Stomach (tissue), 9 donors: ENCODE measurements around the gene LTBP4. TPM values are rescaled to one million over a fixed set of nuclear protein-coding genes. Genes with fewer than 3 reads are reported as not detected.

Experiments
- DNase-seq, 2 donors: peaks; one replicate each; pipeline versions ENCODE4 v3.0.0 to v3.0.0-alpha.2; 2013 to 2019
- H3K27ac ChIP-seq, 5 donors: fragments of 200-600 bp in 4 of 5; sonication (generic) in 4 of 5; one replicate each; pipeline ENCODE4 v1.5.1; 2013 to 2019; ENCODE audit warnings: mild to moderate bottlenecking in 1 of 5, moderate library complexity in 1 of 5
- H3K27me3 ChIP-seq, 3 donors: fragments of 200-600 bp; sonication (generic); one replicate each; pipeline ENCODE4 v1.5.1; 2017 to 2019; ENCODE audit warnings: mixed run types in 1 of 3
- H3K36me3 ChIP-seq, 4 donors: fragments of 200-600 bp; sonication (generic); 1 replicate in 3 of 4; 2 replicates in 1 of 4; pipeline ENCODE4 v1.5.1; 2016 to 2019
- H3K4me1 ChIP-seq, 4 donors: fragments of 200-600 bp; sonication (generic); one replicate each; pipeline ENCODE4 v1.5.1; 2016 to 2019
- H3K4me3 ChIP-seq, 4 donors: fragments of 200-600 bp; sonication (generic) in 3 of 4; one replicate each; pipeline ENCODE4 v1.5.1; 2016 to 2019; ENCODE audit warnings: mild to moderate bottlenecking in 1 of 4
- H3K9me3 ChIP-seq, 4 donors: fragments of 200-600 bp; sonication (generic); one replicate each; pipeline ENCODE4 v1.5.1; 2016 to 2019
- CTCF ChIP-seq, 7 experiments: fragments of 450-650 bp in 4 of 7; fragments of 200-600 bp in 3 of 7; sonication (generic) in 3 of 7; IDR thresholded peaks; one replicate each; pipeline ENCODE4 v1.5.1; 2016 to 2019; ENCODE audit warnings: antibody characterized with exemption in 7 of 7, control low read depth in 2 of 7, mild to moderate bottlenecking in 1 of 7
- EP300 ChIP-seq: sonication (generic); formaldehyde crosslinking; IDR thresholded peaks from one replicate; pipeline ENCODE4 v1.6.1; 2017; ENCODE audit warnings: antibody characterized with exemption
- POLR2A ChIP-seq, 4 donors: fragments of 450-650 bp; IDR thresholded peaks; one replicate each; pipeline ENCODE4 v1.6.1; 2016; ENCODE audit warnings: antibody characterized with exemption in 4 of 4, control low read depth in 2 of 4, mild to moderate bottlenecking in 1 of 4, moderate library complexity in 1 of 4
- POLR2AphosphoS5 ChIP-seq, 3 donors: sonication (generic); formaldehyde crosslinking; IDR thresholded peaks; one replicate each; pipeline ENCODE4 v1.6.1; 2016; ENCODE audit warnings: antibody characterized with exemption in 3 of 3
- WGBS, 5 donors: extraction: QIAGEN DNeasy Blood & Tissue Kit in 3 of 5; methylation state at CpG; one replicate each; pipeline versions ENCODE4 v1.1.5 to v1.1.7; 2013 to 2018; 5-methylcytosine and 5-hydroxymethylcytosine counted together
- intact Hi-C: fragments of 100-400 bp; cut with DNase I; formaldehyde crosslinking; loops from one replicate; pipeline ENCODE4 v1.15.1; 2023; ENCODE audit warnings: low total_unique reads
- polyA plus RNA-seq, 3 donors: library from polyadenylated mRNA; stranded (reverse); fragments of 200-250 nt; gene quantifications; one replicate each; pipeline ENCODE4 v1.2.3, GENCODE V29; 2013
- total RNA-seq, 5 donors: library from RNA; depleted of rRNA; stranded (reverse); fragments of >200 nt; gene quantifications; one replicate each; pipeline versions ENCODE4 v1.1.0 to v1.2.3, GENCODE V29; 2014 to 2016
- donor health status: healthy with polysubstance abuse.
- donor health status: Bipolar disorder and iron deficiency.
- donor health status: healthy.

Gene LTBP4
- total and polyA plus RNA-seq, 8 donors: 66.1 to 1,027 (median 139) TPM

- peak; percentile 86 to 93 for DNase-seq
- WGBS, 5 donors: 1 to 7% (median 2%) methylated on average over 20 to 71 of the region's 71 CpGs
- intact Hi-C loops: no loop called here
- Histone ChIP-seq H3K9me3 (no peaks in the 10 kb centered on the region), H3K4me3 (peak overlapping the region; percentile 48 to 53 (median 50)), H3K27ac (peak overlapping the region; percentile 82 to 92 (median 89)), H3K4me1 (peaks cover 59 to 95% (median 78%) of the 10 kb centered on the region in 4 donors), H3K36me3 (no peaks in the 10 kb centered on the region), H3K27me3 (peaks cover 0 to 66% (median 17%) of the 10 kb centered on the region in 3 donors)
- TF ChIP-seq CTCF (IDR thresholded peaks at IDR 0.05): peak in 3 of 7 experiments; percentile 12 to 30 (median 20)
- TF ChIP-seq EP300: no peak
- peak in 2 of 3 donors; percentile 80 to 87 for TF ChIP-seq POLR2AphosphoS5 (IDR thresholded peaks at IDR 0.05)
Measured at GRCh38 chr19:40605216-40605971, 4.2 kb downstream of the LTBP4 start.

DNA sequence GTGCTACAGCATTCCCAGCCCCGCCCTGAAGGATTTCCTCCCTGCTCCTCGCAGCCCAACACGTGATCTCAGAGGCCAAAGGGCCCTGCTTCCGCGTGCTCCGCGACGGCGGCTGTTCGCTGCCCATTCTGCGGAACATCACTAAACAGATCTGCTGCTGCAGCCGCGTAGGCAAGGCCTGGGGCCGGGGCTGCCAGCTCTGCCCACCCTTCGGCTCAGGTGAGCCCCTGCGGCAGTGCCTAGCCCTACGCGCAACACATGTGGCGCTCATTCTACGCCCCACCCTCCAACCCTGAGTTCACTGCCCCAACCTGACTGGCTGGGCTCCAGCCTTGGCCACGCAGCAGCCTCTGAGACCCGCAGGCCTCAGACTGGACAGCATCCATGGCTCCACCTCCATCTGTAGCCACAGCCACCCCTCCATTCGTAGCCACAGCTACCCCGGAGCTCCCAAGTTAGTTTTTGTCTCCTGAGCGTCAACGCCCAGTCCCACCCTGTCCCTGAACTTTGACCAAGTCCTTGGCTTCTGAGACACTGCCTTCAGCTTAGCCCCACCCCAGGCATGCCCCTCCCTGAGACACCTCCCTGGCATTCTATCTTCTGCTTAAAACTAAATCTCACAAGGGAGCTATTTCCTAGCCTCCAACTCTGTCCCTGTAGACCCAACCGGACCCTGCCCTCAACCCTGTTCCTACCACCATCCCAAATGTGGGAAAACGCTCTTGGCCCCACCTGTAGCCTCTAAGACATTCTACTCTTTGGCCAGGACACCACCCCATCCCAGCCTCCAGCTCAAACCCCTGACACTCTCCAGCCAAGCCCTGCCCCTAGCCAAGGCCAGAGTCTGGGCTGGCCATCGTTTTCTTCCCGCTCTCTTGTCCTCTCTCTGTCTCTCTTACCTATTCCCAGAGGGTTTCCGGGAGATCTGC lies 6.4 kb downstream of the LTBP4 start:
- Histone ChIP-seq H3K4me1 (peaks cover 53 to 87% (median 69%) of the 10 kb centered on the region in 4 donors), H3K4me3 (no peak overlapping the region), H3K9me3 (no peaks in the 10 kb centered on the region), H3K36me3 (no peaks in the 10 kb centered on the region), H3K27ac (peak overlapping the region; percentile 7 to 92 (median 64)), H3K27me3 (peaks cover 0 to 45% (median 0%) of the 10 kb centered on the region in 3 donors)
- intact Hi-C loops: no loop called here
- peak; percentile 44 to 75 for DNase-seq
- 49 to 70% (median 63%) methylated on average over 31 of the region's 31 CpGs for WGBS, 5 donors
- TF ChIP-seq POLR2AphosphoS5 (IDR thresholded peaks at IDR 0.05): no peak
- no peak for TF ChIP-seq CTCF (IDR thresholded peaks at IDR 0.05)
- TF ChIP-seq EP300: no peak
- no peak for TF ChIP-seq POLR2A (IDR thresholded peaks at IDR 0.05)

DNA sequence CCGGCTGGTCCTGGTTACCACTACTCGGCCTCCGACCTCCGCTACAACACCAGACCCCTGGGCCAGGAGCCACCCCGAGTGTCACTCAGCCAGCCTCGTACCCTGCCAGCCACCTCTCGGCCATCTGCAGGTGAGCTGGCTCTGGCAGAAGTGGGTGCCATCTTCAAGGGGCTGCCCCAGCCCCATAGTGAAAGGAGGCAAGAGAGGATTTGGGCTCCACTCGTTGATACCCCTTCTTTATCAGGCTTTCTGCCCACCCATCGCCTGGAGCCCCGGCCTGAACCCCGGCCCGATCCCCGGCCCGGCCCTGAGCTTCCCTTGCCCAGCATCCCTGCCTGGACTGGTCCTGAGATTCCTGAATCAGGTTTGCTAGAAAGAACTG lies 7.1 kb downstream of the LTBP4 start:
- peak overlapping the region in 2 of 5 donors; percentile 89 to 92 for H3K27ac ChIP-seq
- peaks cover 0 to 46% (median 0%) of the 10 kb centered on the region in 3 donors for H3K27me3 ChIP-seq
- intact Hi-C loops: no loop called here
- WGBS, 5 donors: 86 to 95% (median 93%) methylated on average over 11 to 14 of the region's 14 CpGs
- H3K36me3 ChIP-seq: no peaks in the 10 kb centered on the region
- no peak overlapping the region for H3K4me3 ChIP-seq
- H3K4me1 ChIP-seq: peaks cover 46 to 87% (median 68%) of the 10 kb centered on the region in 4 donors
- H3K9me3 ChIP-seq: no peaks in the 10 kb centered on the region
- DNase-seq: peak in 1 of 2 donors; percentile 14
- TF ChIP-seq EP300 (no peak), POLR2A (IDR thresholded peaks at IDR 0.05) (no peak), CTCF (IDR thresholded peaks at IDR 0.05) (no peak), POLR2AphosphoS5 (IDR thresholded peaks at IDR 0.05) (no peak)

DNA sequence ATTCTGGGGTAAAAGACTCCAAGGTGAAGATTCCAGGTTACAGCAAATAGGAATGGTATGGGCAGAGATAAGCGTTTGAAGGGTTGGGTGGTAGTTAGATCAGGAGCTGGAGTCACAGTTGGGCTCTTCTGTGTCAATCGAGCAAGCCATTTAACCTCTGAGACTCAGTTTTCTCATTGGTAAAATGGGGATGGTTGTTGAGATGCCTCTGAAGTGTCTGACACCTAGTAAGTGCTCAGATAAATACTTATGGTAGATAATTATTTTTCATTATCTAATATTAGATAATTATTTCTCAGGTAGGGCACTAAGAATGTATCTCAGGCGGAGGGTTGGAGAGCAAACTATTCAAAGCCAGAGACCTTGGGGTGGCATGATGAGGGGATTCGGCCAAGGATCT lies 7.8 kb downstream of the LTBP4 start:
- Histone ChIP-seq H3K36me3 (no peaks in the 10 kb centered on the region), H3K4me3 (peak overlapping the region in 1 of 4 donors; percentile 57), H3K4me1 (peaks cover 42 to 87% (median 66%) of the 10 kb centered on the region in 4 donors), H3K27ac (peak overlapping the region; percentile 82 to 91 (median 83)), H3K27me3 (peaks cover 0 to 53% (median 0%) of the 10 kb centered on the region in 3 donors), H3K9me3 (no peaks in the 10 kb centered on the region)
- DNase-seq: no peak
- TF ChIP-seq POLR2AphosphoS5 (IDR thresholded peaks at IDR 0.05) (no peak), CTCF (IDR thresholded peaks at IDR 0.05) (no peak), POLR2A (IDR thresholded peaks at IDR 0.05) (no peak)
- 60 to 82% (median 72%) methylated on average over 4 of the region's 4 CpGs for WGBS, 5 donors
- intact Hi-C loops: no loop called here
